ENCODE results near the gene ORAI3. TPM values are rescaled to one million over a fixed set of nuclear protein-coding genes. Genes with fewer than 3 reads are reported as not detected.

The ORAI3 gene
- total RNA-seq, 5 donors from 2014 or later (not counting 1 experiment from before 2014, with no cell fraction given), result 6.6 to 22.3 (median 20.8) TPM

- Histone ChIP-seq H3K9me3 (no peaks in the 10 kb centered on the region), H3K36me3 (ENCODE audit: control insufficient read depth in 2 of 2, extremely low read depth in 1 of 2, insufficient read depth in 1 of 2, low read length in 1 of 2) (no peaks in the 10 kb centered on the region), H3K27me3 (replicated peaks in 1 of 2; ENCODE audit: control insufficient read depth in 2 of 2, extremely low read depth in 1 of 2, insufficient read depth in 2 of 2, low read length in 1 of 2) (no peaks in the 10 kb centered on the region), H3K4me3 (ENCODE audit: control insufficient read depth in 1 of 2, extremely low read depth in 1 of 2, low read length in 1 of 2) (peak overlapping the region in 1 of 2 donors; percentile 49), H3K27ac (ENCODE audit: low read length) (peak overlapping the region; percentile 78), H3K4me1 (ENCODE audit: control insufficient read depth in 1 of 2, extremely low read depth in 1 of 2, insufficient read depth in 2 of 2, low read length in 2 of 2) (peaks cover 17 to 49% of the 10 kb centered on the region in 2 experiments)
- Mint-ChIP-seq H3K27me3 (no peaks in the 10 kb centered on the region), H3K4me1 (peaks cover 30 to 36% (median 36%) of the 10 kb centered on the region in 3 donors), H3K27ac (peak overlapping the region; percentile 96 to 98), H3K4me3 (peak overlapping the region; percentile 87 to 95 (median 95)), H3K36me3 (no peaks in the 10 kb centered on the region), H3K9me3 (no peaks in the 10 kb centered on the region)
- ChIA-PET POLR2A (no interaction called here), CTCF (interaction anchor here (1.1 to 3.0 kb wide), 3 partner anchors 28 to 58 kb away, joined by 3 to 33 read pairs (median 8); no protein-coding TSS in a partner anchor)
- peak in 2 of 35 experiments; percentile 18 to 39 for DNase-seq
- WGBS (ENCODE audit: insufficient coverage), result 52% methylated on average over 4 of the region's 4 CpGs
- ATAC-seq (replicated peaks in 1 of 4), result peak in 3 of 4 experiments; percentile 18 to 26 (median 21)
Measured at GRCh38 chr16:30903002-30903401, 45.9 kb upstream of the ORAI3 start.

GRCh38 chr16:30903596-30903995 lies 45.3 kb upstream of the ORAI3 start:
- ATAC-seq (replicated peaks in 1 of 4), result no peak
- H3K27ac ChIP-seq (ENCODE audit: low read length), result peak overlapping the region; percentile 78
- Mint-ChIP-seq H3K4me3 (peak overlapping the region in 1 of 3 donors; percentile 95), H3K36me3 (no peaks in the 10 kb centered on the region), H3K27me3 (no peaks in the 10 kb centered on the region), H3K4me1 (peaks cover 30 to 38% (median 37%) of the 10 kb centered on the region in 3 donors), H3K27ac (peak overlapping the region; percentile 91 to 92), H3K9me3 (no peaks in the 10 kb centered on the region)
- H3K4me1 ChIP-seq (ENCODE audit: control insufficient read depth in 1 of 2, extremely low read depth in 1 of 2, insufficient read depth in 2 of 2, low read length in 2 of 2), result peaks cover 17 to 53% of the 10 kb centered on the region in 2 experiments
- POLR2A ChIA-PET, result no interaction called here
- no peaks in the 10 kb centered on the region for H3K27me3 ChIP-seq (replicated peaks in 1 of 2; ENCODE audit: control insufficient read depth in 2 of 2, extremely low read depth in 1 of 2, insufficient read depth in 2 of 2, low read length in 1 of 2)
- whole genome bisulfite sequencing (ENCODE audit: insufficient coverage), result no CpG with 5 or more reads among the region's 4 CpGs
- no peak overlapping the region for H3K4me3 ChIP-seq (ENCODE audit: control insufficient read depth in 1 of 2, extremely low read depth in 1 of 2, low read length in 1 of 2)
- H3K9me3 ChIP-seq, result no peaks in the 10 kb centered on the region
- no peaks in the 10 kb centered on the region for H3K36me3 ChIP-seq (ENCODE audit: control insufficient read depth in 2 of 2, extremely low read depth in 1 of 2, insufficient read depth in 1 of 2, low read length in 1 of 2)
- peak in 2 of 35 experiments; percentile 21 to 34 for DNase-seq
- CTCF ChIA-PET, result no interaction called here

GRCh38 chr16:30904114-30904780 lies 44.6 kb upstream of the ORAI3 start:
- CTCF ChIA-PET, result no interaction called here
- peak overlapping the region; percentile 78 for H3K27ac ChIP-seq (ENCODE audit: low read length)
- peak overlapping the region in 1 of 3 donors; percentile 95 for H3K4me3 Mint-ChIP-seq

GRCh38 chr16:30907064-30907463 lies 41.8 kb upstream of the ORAI3 start:
- H3K27me3 Mint-ChIP-seq, result no peaks in the 10 kb centered on the region
- H3K4me1 Mint-ChIP-seq, result peaks cover 22 to 29% (median 29%) of the 10 kb centered on the region in 3 donors
- no peaks in the 10 kb centered on the region for H3K36me3 Mint-ChIP-seq
- ChIA-PET POLR2A (no interaction called here), CTCF (interaction anchor here in 1 of 2 donors (1.4 kb wide), 1 partner anchor 62 kb away, joined by 3 read pairs; no protein-coding TSS in a partner anchor)
- no peaks in the 10 kb centered on the region for H3K9me3 Mint-ChIP-seq
- no peaks in the 10 kb centered on the region for H3K36me3 ChIP-seq (ENCODE audit: control insufficient read depth in 2 of 2, extremely low read depth in 1 of 2, insufficient read depth in 1 of 2, low read length in 1 of 2)
- peaks cover 13 to 38% of the 10 kb centered on the region in 2 experiments for H3K4me1 ChIP-seq (ENCODE audit: control insufficient read depth in 1 of 2, extremely low read depth in 1 of 2, insufficient read depth in 2 of 2, low read length in 2 of 2)
- no peaks in the 10 kb centered on the region for H3K9me3 ChIP-seq
- 100% methylated on average over 1 of the region's 4 CpGs for WGBS (ENCODE audit: insufficient coverage)
- peaks cover 0 to 6% of the 10 kb centered on the region in 2 experiments for H3K27me3 ChIP-seq (replicated peaks in 1 of 2; ENCODE audit: control insufficient read depth in 2 of 2, extremely low read depth in 1 of 2, insufficient read depth in 2 of 2, low read length in 1 of 2)
- no peak for ATAC-seq (replicated peaks in 1 of 4)
- H3K4me3 ChIP-seq (ENCODE audit: control insufficient read depth in 1 of 2, extremely low read depth in 1 of 2, low read length in 1 of 2), result no peak overlapping the region
- H3K27ac Mint-ChIP-seq, result no peak overlapping the region
- no peak for DNase-seq
- no peak overlapping the region for H3K4me3 Mint-ChIP-seq
- H3K27ac ChIP-seq (ENCODE audit: low read length), result no peak overlapping the region

More at GRCh38 chr16:30904114-30904780, 44.6 kb upstream of the ORAI3 start:
- no peak overlapping the region for H3K4me3 ChIP-seq (ENCODE audit: control insufficient read depth in 1 of 2, extremely low read depth in 1 of 2, low read length in 1 of 2)
- H3K27ac Mint-ChIP-seq, result peak overlapping the region; percentile 91 to 92
- no peaks in the 10 kb centered on the region for H3K27me3 Mint-ChIP-seq
- H3K36me3 Mint-ChIP-seq, result no peaks in the 10 kb centered on the region
- DNase-seq (no peak), ATAC-seq (replicated peaks in 1 of 4) (no peak)
- H3K4me1 Mint-ChIP-seq, result peaks cover 30 to 38% (median 35%) of the 10 kb centered on the region in 3 donors
- H3K4me1 ChIP-seq (ENCODE audit: control insufficient read depth in 1 of 2, extremely low read depth in 1 of 2, insufficient read depth in 2 of 2, low read length in 2 of 2), result peaks cover 17 to 53% of the 10 kb centered on the region in 2 experiments
- no peaks in the 10 kb centered on the region for H3K9me3 ChIP-seq
- H3K9me3 Mint-ChIP-seq, result no peaks in the 10 kb centered on the region
- H3K36me3 ChIP-seq (ENCODE audit: control insufficient read depth in 2 of 2, extremely low read depth in 1 of 2, insufficient read depth in 1 of 2, low read length in 1 of 2), result no peaks in the 10 kb centered on the region
- WGBS (ENCODE audit: insufficient coverage), result 89% methylated on average over 17 of the region's 19 CpGs
- H3K27me3 ChIP-seq (replicated peaks in 1 of 2; ENCODE audit: control insufficient read depth in 2 of 2, extremely low read depth in 1 of 2, insufficient read depth in 2 of 2, low read length in 1 of 2), result no peaks in the 10 kb centered on the region
- POLR2A ChIA-PET, result no interaction called here

GRCh38 chr16:30910427-30911029 lies 38.3 kb upstream of the ORAI3 start:
- ATAC-seq (replicated peaks in 1 of 4) (no peak), DNase-seq (no peak)
- H3K27ac ChIP-seq (ENCODE audit: low read length), result no peak overlapping the region
- peaks cover 0 to 6% of the 10 kb centered on the region in 2 experiments for H3K27me3 ChIP-seq (replicated peaks in 1 of 2; ENCODE audit: control insufficient read depth in 2 of 2, extremely low read depth in 1 of 2, insufficient read depth in 2 of 2, low read length in 1 of 2)
- no peak overlapping the region for H3K27ac Mint-ChIP-seq
- peaks cover 9 to 12% (median 10%) of the 10 kb centered on the region in 3 donors for H3K4me1 Mint-ChIP-seq
- no peaks in the 10 kb centered on the region for H3K36me3 Mint-ChIP-seq
- H3K9me3 Mint-ChIP-seq, result no peaks in the 10 kb centered on the region
- H3K27me3 Mint-ChIP-seq, result no peaks in the 10 kb centered on the region
- H3K4me3 ChIP-seq (ENCODE audit: control insufficient read depth in 1 of 2, extremely low read depth in 1 of 2, low read length in 1 of 2), result no peak overlapping the region
- no peak overlapping the region for H3K4me3 Mint-ChIP-seq
- WGBS (ENCODE audit: insufficient coverage), result 95% methylated on average over 4 of the region's 18 CpGs
- no peaks in the 10 kb centered on the region for H3K9me3 ChIP-seq
- POLR2A ChIA-PET, result no interaction called here
- H3K4me1 ChIP-seq (ENCODE audit: control insufficient read depth in 1 of 2, extremely low read depth in 1 of 2, insufficient read depth in 2 of 2, low read length in 2 of 2), result peaks cover 0 to 13% of the 10 kb centered on the region in 2 experiments
- CTCF ChIA-PET, result interaction anchor here in 1 of 2 donors (1.2 kb wide), 1 partner anchor 9 kb away, joined by 5 read pairs; no protein-coding TSS in a partner anchor
- no peaks in the 10 kb centered on the region for H3K36me3 ChIP-seq (ENCODE audit: control insufficient read depth in 2 of 2, extremely low read depth in 1 of 2, insufficient read depth in 1 of 2, low read length in 1 of 2)

GRCh38 chr16:30912794-30913412 lies 36.0 kb upstream of the ORAI3 start:
- Mint-ChIP-seq H3K4me1 (peaks cover 1 to 3% (median 2%) of the 10 kb centered on the region in 3 donors), H3K9me3 (no peaks in the 10 kb centered on the region), H3K27ac (no peak overlapping the region), H3K27me3 (no peaks in the 10 kb centered on the region), H3K4me3 (no peak overlapping the region), H3K36me3 (no peaks in the 10 kb centered on the region)
- Histone ChIP-seq H3K27ac (ENCODE audit: low read length) (no peak overlapping the region), H3K9me3 (no peaks in the 10 kb centered on the region), H3K36me3 (ENCODE audit: control insufficient read depth in 2 of 2, extremely low read depth in 1 of 2, insufficient read depth in 1 of 2, low read length in 1 of 2) (no peaks in the 10 kb centered on the region), H3K4me3 (ENCODE audit: control insufficient read depth in 1 of 2, extremely low read depth in 1 of 2, low read length in 1 of 2) (no peak overlapping the region), H3K4me1 (ENCODE audit: control insufficient read depth in 1 of 2, extremely low read depth in 1 of 2, insufficient read depth in 2 of 2, low read length in 2 of 2) (peaks cover 0 to 5% of the 10 kb centered on the region in 2 experiments), H3K27me3 (replicated peaks in 1 of 2; ENCODE audit: control insufficient read depth in 2 of 2, extremely low read depth in 1 of 2, insufficient read depth in 2 of 2, low read length in 1 of 2) (peaks cover 0 to 6% of the 10 kb centered on the region in 2 experiments)
- DNase-seq, result no peak
- CTCF ChIA-PET, result no interaction called here
- no peak for ATAC-seq (replicated peaks in 1 of 4)
- 74% methylated on average over 3 of the region's 6 CpGs for WGBS (ENCODE audit: insufficient coverage)
- POLR2A ChIA-PET, result no interaction called here

All from T-cell (primary cell).